Activated T-cell treated with anti-CD3 and anti-CD28 coated beads for 4 hours (primary cell): ENCODE measurements around the gene ZNF516.

ENCODE experiments used
- DNase-seq: peaks from one replicate; pipeline ENCODE4 v3.0.0-alpha.2; 2020

Gene ZNF516

GRCh38 chr18:76396792-76397191 is 98.2 kb downstream of the ZNF516 start:
- DNase-seq: no peak

- DNase-seq: no peak
Observed at GRCh38 chr18:76395609-76396008, 99.4 kb downstream of the ZNF516 start.

- DNase-seq: no peak
Observed at GRCh38 chr18:76394780-76395476, 100.1 kb downstream of the ZNF516 start.

GRCh38 chr18:76392349-76392748 is 102.7 kb downstream of the ZNF516 start:
- DNase-seq: no peak

- DNase-seq: no peak
Observed at GRCh38 chr18:76391746-76392145, 103.3 kb downstream of the ZNF516 start.

- no peak for DNase-seq
Observed at GRCh38 chr18:76391038-76391437, 104.0 kb downstream of the ZNF516 start.

GRCh38 chr18:76390452-76391035 is 104.5 kb downstream of the ZNF516 start:
- DNase-seq: no peak

- no peak for DNase-seq
Observed at GRCh38 chr18:76389716-76390115, 105.3 kb downstream of the ZNF516 start.

- DNase-seq: no peak
Observed at GRCh38 chr18:76388891-76389423, 106.1 kb downstream of the ZNF516 start.

GRCh38 chr18:76388261-76388660 is 106.8 kb downstream of the ZNF516 start:
- no peak for DNase-seq

- DNase-seq: no peak
Observed at GRCh38 chr18:76387608-76388007, 107.4 kb downstream of the ZNF516 start.

GRCh38 chr18:76386886-76387285 is 108.2 kb downstream of the ZNF516 start:
- DNase-seq: no peak

- no peak for DNase-seq
Observed at GRCh38 chr18:76386071-76386470, 109.0 kb downstream of the ZNF516 start.

- DNase-seq: no peak
Observed at GRCh38 chr18:76385681-76385975, 109.4 kb downstream of the ZNF516 start.

- no peak for DNase-seq
Observed at GRCh38 chr18:76384861-76385680, 110.0 kb downstream of the ZNF516 start.

GRCh38 chr18:76384114-76384790 is 110.8 kb downstream of the ZNF516 start:
- no peak for DNase-seq

- DNase-seq: no peak
Observed at GRCh38 chr18:76383636-76384035, 111.4 kb downstream of the ZNF516 start.

- DNase-seq: no peak
Observed at GRCh38 chr18:76382275-76382674, 112.8 kb downstream of the ZNF516 start.

- DNase-seq: no peak
Observed at GRCh38 chr18:76380791-76381405, 114.1 kb downstream of the ZNF516 start.

- no peak for DNase-seq
Observed at GRCh38 chr18:76380127-76380729, 114.8 kb downstream of the ZNF516 start.

GRCh38 chr18:76379226-76380126 is 115.6 kb downstream of the ZNF516 start:
- DNase-seq: no peak
